Activated T-cell treated with anti-CD3 and anti-CD28 coated beads for 1 hour (primary cell): Measurements from ENCODE around the gene PRIM1.
"Not testable (repeated sequence)": the region's sequence is repeated elsewhere in the genome, so short reads cannot be mapped to it uniquely, and the experiment has no call there.

Source experiments
- DNase-seq: peaks from one replicate; pipeline ENCODE4 v3.0.0-alpha.2; 2020; ENCODE audit warnings: low read depth

PRIM1 gene

DNA sequence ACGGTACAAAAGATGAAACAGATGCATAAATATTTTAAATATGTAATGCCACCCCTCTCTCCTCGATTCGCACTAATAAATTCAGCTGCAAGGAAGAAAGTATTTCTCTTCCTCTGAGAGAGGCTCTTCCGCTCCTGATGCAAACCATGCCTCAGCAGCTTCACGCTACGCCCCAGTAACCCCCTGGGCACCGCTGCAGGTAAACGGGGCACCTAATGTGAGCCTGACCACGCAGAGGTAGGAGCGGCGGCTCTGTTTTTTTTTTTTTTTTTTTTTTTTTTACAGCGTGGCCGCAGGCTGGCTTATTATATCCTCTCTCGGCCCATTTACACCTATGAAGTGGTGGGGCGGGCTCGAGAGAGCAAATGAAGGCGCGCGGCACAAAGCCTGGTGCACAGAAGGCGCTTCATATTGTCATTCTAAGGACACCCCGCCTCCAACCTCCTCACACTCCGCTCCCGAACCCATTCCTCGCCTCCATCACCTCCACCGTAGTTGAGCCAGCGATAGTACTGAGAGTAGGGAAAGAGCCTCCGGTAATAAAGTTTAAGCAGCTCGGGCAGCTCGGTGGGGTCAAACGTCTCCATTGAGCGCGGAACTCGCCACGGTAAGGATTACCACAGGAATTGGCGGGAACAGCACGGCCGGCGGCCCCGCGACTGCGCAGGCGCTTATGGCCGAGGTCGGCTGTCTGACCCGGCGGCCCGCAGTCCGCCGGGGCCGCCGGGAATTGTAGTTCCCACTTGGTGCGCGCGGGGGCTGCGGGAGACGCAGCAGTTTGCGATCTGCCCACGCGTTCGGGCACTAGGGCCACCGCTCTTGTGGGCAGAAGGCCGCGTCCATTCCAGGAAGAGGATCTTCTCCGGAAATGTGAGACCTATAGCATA, at the start of gene PRIM1:
PRIM1 (minus strand) TSS at position 612 of the 887 bp plus-strand sequence; CDS start at position 587, 25 bp downstream.
- DNase-seq: peak; percentile 71

DNA sequence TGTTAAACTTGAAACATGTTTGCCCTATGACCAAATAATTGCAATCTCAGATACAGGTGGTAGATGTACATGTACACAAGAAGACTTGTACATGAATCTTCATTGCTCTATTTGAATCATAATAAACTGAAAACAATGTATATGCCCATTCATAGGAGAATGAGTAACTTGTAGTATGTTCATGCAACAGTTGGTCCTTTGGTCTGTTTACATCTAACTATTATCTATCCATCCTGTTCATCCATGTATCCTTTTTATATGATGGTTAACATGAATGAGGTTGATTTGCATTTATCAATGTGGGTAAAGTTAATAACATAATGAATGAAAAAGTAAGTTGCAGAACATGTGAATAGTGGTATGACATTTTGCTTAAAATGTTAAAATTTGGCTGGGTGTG, 48.1 kb upstream of the PRIM1 start:
- DNase-seq: no peak

DNA sequence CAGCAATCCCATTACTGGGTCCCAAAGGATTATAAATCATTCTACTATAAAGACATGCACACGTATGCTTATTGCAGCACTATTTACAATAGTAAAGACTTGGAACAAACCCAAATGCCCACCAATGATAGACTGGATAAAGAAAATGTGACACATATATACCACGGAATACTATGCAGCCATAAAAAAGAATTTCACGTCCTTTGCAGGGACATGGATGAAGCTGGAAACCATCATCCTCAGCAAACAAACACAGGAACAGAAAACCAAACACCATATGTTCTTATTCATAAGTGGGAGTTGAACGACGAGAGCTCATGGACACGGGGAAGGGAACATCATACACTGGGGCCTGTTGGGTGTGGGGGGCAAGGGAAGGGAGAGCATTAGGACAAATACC, 47.2 kb upstream of the PRIM1 start:
- not testable (repeated sequence) for DNase-seq

DNA sequence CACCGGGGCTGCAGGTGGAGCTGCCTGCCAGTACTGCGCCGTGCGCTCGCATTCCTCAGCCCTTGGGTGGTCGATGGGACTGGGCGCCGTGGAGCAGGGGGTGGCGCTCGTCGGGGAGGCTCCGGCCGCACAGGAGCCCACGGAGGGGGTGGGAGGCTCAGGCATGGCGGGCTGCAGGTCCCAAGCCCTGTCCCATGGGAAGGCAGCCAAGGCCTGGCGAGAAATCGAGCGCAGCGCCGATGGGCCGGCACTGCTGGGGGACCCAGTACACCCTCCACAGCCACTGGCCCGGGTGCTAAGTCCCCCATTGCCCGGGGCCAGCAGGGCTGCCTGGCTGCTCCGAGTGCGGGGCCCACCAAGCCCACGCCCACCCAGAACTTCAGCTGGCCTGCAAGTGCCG, 43.7 kb upstream of the PRIM1 start:
- DNase-seq: not testable (repeated sequence)

DNA sequence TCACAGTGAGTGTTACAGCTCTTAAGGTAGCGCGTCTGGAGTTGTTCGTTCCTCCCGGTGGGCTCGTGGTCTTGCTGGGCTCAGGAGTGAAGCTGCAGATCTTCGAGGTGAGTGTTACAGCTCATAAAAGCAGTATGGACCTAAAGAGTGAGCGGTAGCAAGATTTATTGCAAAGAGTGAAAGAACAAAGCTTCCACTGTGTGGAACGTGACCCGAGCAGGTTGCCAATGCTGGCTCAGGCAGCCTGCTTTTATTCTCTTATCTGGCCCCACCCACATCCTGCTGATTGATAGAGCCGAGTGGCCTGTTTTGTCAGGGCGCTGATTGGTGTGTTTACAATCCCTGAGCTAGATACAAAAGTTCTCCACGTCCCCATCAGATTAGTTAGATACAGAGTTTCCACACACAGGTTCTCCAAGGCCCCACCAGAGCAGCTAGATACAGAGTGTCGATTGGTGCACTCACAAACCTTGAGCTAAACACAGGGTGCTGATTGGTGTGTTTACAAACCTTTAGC, 43.0 kb upstream of the PRIM1 start:
- DNase-seq: not testable (repeated sequence)

DNA sequence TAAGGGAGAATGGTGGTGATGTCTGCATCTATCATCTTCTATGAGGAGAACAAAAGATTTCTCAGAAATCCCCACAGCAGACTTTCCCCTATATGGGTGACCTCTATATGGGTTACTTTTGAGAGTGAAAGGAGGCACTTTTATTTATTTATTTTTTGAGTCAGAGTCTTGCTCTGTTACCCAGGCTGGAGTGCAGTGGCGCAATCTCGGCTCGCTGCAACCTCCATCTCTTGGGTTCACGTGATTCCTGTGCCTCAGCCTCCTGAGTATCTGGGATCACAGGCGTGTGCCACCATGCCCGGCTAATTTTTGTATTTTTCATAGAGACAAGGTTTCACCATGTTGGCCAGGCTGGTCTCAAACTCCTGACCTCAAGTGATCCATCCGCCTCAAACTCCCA, 41.0 kb upstream of the PRIM1 start:
- DNase-seq: not testable (repeated sequence)

DNA sequence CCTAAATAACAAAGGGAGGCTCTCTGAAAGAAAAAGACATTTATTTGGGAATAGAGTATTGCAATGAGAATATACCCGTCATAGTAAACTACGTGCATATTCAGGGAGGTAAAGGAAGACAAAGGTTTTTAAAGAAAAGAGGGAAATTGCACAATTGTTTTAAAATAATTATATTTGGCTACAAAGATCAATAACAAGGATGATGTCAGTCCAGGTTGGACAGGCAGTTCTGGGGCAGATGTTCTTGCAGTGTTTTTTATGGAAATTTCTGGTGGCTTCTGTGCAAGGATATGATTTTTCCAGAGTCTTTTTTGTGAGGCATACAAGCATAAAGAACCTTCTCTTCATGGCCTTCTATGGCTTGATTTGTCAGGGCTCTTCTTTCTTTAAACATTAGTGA, 40.6 kb upstream of the PRIM1 start:
- DNase-seq: no peak

DNA sequence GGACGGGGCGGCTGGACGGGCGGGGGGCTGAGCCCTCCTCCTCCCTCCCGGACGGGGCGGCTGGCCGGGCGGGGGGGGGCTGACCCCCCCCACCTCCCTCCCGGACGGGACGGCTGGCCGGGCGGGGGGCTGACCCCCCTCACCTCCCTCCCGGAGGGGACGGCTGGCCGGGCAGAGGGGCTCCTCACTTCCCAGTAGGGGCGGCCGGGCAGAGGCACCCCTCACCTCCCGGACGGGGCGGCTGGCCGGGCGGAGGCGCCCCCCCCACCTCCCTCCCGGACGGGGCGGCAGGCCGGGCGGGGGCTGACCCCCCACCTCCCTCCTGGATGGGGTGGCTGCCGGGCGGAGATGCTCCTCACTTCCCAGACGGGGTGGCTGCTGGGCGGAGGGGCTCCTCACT, 37.3 kb upstream of the PRIM1 start:
- not testable (repeated sequence) for DNase-seq

DNA sequence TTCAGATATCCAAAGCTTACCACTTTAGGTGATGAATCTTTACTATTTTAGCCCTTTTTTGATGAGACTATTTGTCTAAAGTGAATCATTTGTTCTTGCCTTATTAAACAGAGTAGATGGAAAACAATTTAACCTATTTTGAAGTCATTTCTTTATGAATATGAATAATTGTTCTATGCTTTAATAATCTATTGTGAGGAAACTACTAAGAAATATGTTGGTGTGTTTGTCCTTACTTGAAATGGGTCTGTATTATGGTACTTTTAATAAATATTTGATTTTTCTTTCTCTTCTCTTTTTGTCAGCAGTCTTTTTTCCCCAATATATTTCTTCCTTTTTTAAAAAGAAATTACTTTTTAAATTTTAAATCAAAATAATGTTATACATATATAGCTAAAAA, 35.4 kb upstream of the PRIM1 start:
- DNase-seq: no peak

DNA sequence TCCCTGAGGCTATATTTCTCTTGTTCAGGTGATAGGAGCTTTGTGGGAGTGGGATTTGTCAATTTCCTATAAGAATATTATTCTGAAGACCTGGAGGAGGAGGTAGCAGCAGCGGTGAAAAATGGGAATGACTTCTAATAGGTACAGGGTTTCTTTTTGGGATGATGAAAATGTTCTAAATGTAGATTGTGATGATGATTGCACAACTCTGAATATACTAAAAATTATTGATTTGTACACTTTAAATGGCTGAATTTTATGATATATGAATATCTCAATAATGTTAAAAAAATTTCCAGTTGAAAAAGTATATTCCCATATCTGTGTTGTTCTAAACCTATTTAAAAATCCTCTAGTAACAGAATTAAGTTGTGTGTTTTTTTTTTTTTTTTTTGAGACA, 33.8 kb upstream of the PRIM1 start:
- DNase-seq: no peak

DNA sequence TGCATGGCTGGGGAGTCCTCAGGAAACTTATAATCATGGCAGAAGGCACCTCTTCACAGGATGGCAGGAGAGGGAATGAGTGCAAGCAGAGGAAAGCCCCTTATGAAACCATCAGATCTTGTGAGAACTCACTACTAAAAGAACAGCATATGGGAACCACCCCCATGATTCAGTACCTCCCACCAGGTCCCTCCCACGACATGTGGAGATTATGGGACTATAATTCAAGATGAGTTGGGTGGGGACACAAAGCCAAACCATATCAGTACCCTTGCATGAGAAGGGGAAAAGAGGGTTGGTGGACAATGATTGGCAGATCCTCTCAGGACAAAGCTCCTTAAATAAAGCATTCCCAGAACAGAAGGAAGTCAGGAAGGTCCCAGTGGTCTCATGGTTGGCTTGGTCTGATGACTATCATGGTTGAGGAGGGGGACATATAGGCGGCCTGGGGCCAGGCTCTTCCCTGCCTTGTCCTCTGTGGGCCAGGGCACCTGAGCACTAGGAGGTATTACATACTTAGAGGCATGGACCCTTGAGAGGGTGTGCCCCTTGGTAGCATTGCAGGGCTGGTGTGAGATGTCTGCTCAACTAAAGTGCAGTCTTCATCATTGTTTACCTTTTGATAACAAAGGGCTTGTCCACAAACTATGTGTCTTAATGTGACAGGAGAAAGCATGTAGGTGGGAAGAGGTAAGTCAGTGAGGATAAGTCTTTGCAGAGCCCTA, 33.2 kb upstream of the PRIM1 start:
- no peak for DNase-seq

DNA sequence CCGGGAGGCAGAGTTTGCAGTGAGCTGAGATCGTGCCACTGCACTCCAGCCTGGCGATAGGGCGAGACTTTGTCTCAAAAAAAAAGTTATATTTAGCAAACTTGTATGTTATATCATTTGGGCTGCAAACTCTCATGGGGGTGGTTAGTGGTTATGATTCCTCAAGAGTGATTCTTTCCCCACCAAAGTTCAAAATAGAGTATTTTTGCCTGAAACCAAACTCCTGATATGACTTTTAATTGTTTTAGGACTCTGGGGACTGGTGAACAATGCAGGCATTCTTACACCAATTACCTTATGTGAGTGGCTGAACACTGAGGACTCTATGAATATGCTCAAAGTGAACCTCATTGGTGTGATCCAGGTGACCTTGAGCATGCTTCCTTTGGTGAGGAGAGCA, 29.6 kb upstream of the PRIM1 start:
- no peak for DNase-seq

DNA sequence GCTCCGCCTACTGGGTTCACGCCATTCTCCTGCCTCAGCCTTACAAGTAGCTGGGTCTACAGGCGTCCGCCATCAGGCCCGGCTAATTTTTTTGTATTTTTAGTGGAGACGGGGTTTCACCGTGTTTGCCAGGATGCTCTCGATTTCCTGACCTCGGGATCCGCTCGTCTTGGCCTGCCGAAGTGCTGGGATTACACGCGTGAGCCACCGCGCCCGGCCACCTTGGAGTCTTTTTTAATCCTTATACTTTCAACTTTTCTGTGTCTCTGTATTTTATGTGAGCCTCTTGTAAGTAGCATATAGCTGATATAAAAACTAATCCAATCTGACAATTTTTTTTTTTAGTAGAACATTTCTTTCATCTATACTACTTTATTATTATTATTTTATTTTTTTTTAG, 26.6 kb upstream of the PRIM1 start:
- DNase-seq: no peak

DNA sequence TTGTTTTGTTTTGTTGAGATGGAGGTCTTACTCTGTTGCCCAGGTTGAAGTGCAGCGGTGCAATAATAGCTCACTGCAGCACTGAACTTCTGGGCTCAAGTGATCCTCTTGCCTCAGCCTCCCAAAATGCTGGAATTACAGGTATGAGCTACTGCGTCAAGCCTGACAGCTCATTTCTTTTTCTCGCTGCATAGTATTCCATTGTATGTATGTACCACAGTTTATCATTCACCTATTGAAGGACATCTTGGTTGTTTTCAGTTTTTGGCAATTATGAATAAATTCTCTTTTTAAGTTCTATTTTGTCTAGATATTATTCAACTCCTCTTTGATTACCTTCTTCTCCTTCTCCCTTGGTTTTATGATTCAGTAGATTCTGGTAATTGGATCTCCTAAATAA, 24.5 kb upstream of the PRIM1 start:
- DNase-seq: no peak

DNA sequence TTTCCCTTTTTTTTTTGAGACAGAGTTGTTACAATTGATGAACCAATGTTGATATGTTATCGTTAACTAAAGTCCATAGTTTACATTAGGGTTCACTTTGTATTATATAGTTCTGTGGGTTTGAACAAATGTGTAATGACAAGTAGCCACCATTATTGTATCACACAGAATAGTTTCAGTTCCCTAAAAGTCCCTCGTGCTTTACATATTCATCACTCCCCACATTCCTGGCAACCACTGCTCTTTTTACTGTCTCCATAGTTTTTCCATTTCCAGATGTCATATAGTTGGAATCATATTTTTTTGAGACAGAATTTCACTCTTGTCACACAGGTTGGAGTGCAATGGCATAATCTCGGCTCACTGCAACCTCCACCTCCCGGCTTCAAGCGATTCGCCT, 23.5 kb upstream of the PRIM1 start:
- no peak for DNase-seq

DNA sequence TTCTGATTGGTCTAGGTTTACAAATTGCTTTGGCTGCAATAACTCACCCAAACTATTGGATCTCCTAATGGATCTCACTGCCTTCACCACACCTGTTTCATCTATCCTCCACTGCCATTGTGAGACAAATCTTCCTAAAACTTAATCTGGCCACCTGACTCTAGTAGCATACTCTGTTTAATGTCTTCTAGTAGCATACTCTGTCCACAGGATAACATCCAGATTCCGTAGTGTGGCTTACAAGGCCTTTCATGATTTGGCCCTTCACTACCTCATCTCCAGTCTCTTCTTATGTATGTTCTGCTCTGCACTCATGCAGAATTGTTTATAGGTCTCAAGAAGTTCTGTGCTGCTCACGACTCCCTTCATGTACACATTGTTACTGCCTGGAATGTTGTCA, 21.0 kb upstream of the PRIM1 start:
- no peak for DNase-seq

DNA sequence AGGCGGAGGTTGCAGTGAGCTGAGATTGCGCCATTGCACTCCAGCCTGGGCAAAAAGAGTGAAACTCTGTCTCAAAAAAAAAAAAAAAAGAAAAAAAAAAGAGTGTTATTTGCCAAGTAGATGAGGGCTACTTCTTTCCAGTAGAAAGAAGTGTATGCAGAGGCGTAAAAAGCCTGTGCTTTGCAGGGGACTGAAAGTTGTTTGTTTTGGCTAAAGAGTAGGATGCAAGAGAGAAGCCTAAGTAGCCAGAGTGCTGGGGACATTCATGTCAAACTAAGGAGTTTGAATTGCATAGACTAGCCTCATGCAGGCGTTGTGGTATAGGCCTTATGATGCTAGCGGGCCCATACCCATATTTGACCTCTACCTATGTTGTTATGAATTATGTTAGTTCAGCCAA, 20.5 kb upstream of the PRIM1 start:
- no peak for DNase-seq

DNA sequence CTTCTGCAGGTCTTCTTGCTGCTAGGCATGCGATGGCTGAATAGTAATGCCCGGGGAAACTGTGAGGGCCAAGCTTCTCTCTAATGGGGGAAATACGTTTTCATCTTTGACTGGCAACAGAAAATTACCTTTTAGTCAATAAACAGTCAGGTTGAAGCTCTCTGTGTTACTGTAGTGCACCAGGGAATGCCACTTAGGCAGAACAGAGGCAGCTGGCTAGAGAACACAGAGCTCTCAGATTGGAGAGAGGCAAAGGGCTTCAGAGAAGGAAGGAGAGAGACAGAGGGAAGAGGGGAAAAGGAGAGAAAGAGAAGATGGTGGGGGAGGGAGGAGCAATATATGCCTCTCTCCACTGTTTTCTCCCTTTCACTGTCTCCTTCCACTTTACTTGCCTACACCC, 17.7 kb upstream of the PRIM1 start:
- DNase-seq: no peak

DNA sequence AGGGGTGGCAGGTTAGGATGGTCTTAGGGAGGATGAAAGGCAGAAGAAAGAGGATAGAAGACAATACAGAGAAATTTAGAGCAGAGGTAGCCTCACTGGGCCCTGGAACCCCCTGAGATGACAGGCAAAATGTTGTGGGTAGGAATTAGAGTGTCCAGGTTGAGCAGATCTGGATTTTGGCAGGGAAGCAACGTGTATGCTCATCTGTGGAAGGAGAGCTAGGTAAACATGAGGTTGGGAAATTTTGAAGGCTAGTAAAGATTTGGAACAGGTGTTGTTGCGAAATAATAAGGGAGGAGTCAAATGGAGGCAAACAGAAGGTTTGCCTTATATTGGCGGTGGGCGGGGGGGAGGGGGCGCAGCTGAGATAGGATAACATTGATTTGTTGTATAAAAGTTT, 16.3 kb upstream of the PRIM1 start:
- DNase-seq: no peak

DNA sequence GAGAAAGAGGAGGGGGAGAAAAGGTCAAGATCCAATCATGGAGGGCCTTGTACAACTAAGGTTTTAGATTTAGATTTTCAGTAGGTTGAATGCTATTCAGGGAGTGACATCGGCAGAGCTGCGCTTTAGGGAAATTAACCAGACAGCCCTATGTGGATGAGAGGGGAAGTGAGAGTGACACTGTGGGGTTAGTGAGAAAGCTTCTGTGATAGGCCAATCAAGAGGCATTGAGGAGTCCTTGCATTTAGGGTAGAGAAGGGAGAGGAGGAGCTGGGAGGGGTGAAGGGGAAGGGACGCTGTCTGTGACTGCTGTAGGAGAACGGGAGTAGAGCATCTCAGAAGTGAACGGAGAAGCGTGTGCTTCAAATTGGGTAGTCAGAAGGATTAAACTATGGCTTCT, 14.4 kb upstream of the PRIM1 start:
- DNase-seq: no peak

DNA sequence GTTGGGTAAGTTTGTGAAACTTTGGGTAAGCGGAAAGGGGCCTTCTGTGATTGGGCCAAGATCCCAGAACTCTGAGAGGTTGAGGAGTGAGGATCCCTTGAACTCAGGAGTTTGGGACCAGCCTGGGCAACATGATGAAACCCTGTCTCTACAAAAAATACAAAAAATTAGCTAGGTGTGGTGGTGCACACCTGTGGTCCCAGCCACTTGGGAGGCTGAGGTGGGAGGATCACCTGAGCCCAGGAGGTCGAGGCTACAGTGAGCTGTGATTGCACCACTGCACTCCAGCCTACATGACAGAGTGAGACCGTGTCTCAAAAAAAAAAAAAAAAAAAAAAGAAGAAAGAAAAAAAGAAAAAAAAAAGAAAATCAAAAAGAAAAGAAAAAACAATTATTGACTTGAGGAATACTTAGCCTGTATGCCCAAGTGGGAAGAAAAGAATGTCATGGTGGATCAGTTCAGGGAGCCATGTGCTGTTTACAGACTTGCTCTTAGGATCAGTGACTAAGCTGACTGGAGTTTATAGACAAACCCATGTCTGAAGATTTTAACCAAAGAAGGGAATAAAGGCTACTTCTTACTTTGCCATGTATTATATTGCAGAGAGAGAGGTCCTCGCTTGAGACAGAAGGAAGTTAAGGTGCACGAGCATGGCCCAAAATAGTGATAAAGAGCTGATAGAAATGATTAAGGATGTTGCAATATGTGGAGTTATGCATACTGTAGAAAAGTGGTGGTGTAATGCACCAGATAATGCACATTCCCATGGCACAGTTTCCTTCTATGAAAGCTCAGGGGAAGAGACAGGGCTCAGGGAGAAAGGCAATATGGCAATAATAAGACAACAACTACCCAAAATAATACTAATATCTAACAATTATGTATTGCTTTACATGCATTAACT, 11.9 kb upstream of the PRIM1 start:
- no peak for DNase-seq

DNA sequence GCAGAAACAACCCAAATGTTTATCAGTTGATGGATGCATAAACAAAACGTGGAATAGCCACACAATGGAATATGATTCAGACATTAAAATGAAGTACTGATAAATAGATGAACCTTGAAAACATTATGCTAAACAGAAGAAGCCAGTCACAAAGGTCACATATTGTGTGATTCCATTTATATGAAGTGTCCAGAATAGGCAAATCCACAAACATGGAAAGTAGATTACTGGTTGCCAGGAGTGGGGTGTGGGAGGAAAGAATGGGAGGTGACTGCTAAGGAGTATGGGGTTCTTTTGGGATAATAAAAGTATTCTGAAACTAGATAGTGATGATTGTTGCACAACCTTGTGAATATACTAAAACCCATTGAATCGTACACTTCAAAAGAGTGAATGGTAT, 9.7 kb upstream of the PRIM1 start:
- no peak for DNase-seq
